Astrocyte (in vitro differentiated cells and primary cell): Measurements from ENCODE around the gene AZI2.

Source experiments
- CTCF ChIP-seq: IDR thresholded peaks from 2 replicates; pipeline ENCODE4 v1.5.1; 2011; ENCODE audit warnings: low read depth, mild to moderate bottlenecking, inconsistent platforms, low read length, moderate library complexity; ENCODE audit not compliant: insufficient read depth
- EZH2 ChIP-seq: IDR thresholded peaks from 2 replicates; pipeline ENCODE4 v1.6.1; 2012; ENCODE audit warnings: mild to moderate bottlenecking, low read length, inconsistent platforms; ENCODE audit not compliant: insufficient read depth

GRCh38 chr3:28286595-28286994 is 62.0 kb downstream of the AZI2 start:
- TF ChIP-seq CTCF: peak; percentile 58
- TF ChIP-seq EZH2: no peak
